Measurements from ENCODE around the gene TNFSF9.

Gene TNFSF9

DNA sequence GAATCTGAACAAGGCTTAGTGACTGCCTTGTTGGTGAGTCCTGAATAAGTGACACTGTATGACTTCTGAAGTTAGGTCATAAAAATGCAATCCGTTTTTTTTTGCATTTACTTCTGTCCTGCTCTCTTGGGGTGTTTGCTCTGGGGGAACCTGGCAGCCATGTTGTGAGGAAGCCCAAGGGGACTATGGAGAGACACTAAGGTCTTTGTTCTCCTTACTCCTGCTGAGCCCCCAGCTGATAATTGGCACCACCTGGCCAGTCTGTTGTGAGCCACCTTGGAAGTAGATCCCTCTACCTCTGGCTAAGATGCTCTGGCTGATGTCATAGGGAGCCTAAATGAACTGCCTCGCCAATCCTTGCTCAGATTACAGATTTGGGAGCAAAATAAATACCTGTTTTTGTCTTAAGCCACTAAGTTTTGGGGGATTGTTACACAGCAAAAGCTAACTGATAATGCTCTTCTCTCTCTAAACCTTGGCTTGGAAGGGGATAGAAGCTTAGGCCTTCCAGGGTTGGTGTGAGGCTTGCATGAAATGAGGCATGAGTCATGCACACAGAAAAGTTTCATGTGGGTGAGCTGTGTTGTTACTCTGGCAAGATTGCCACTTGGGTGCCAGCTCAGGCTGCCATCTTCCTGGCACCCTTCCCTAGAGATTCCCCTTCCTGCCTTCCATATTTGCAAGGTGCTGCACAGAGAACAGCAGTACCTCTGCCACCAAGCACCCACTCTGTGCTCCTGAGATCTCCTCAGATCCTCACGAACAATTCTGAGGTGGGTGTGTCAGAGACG is 38.8 kb upstream of the TNFSF9 start:
- FAIRE-seq: peak; percentile 48
- no peak for TF ChIP-seq POU2F2 (IDR thresholded peaks at IDR 0.05; ENCODE audit: low read depth, low read length)
- no peak for TF ChIP-seq TAF1 (IDR thresholded peaks at IDR 0.05; ENCODE audit: low read depth, low read length)
- TF ChIP-seq POLR2AphosphoS5 (IDR thresholded peaks at IDR 0.05; ENCODE audit: low read depth, low read length): no peak
- no peak for TF ChIP-seq SPI1 (IDR thresholded peaks at IDR 0.05; ENCODE audit: low read depth, low read length)
- no peak for TF ChIP-seq POLR2A (IDR thresholded peaks at IDR 0.05; ENCODE audit: low read depth, low read length)
- TF ChIP-seq PAX5 (IDR thresholded peaks at IDR 0.05; ENCODE audit: insufficient read depth, low read length, severe bottlenecking): no peak

DNA sequence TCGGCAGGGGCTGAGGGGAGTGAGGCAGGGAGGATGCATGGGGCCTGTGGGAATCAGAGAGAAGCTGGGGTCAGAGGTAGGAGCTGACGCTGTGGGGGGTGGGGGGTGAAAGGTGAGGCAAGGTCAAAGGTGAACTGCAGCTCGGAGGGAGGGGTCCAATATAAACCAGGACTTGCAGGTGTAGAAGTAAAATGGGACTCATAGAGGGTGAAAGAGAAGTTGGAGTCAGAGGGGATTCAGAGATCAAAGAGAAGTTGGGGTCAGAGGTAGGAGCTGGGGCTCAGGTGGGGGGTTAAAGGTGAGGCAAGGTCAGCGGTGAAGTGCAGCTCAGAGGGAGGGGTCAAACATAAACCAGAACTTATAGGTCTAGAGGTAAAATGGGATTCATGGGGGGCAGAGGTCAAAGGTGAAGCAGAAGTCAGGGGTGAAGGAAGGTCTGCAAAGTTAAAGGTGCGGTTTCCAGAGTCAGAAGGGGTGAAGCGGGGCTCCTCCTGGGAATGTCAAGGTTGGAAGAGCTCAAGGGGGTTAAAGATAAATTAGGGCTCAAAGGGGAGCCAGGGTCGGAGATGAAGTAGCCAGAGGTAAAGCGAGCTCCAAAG is 36.3 kb upstream of the TNFSF9 start:
- TF ChIP-seq TAF1 (IDR thresholded peaks at IDR 0.05; ENCODE audit: low read depth, low read length): no peak
- no peak for TF ChIP-seq SPI1 (IDR thresholded peaks at IDR 0.05; ENCODE audit: low read depth, low read length)
- TF ChIP-seq PAX5 (IDR thresholded peaks at IDR 0.05; ENCODE audit: insufficient read depth, low read length, severe bottlenecking): no peak
- TF ChIP-seq POU2F2 (IDR thresholded peaks at IDR 0.05; ENCODE audit: low read depth, low read length): no peak
- TF ChIP-seq POLR2AphosphoS5 (IDR thresholded peaks at IDR 0.05; ENCODE audit: low read depth, low read length): no peak
- no peak for TF ChIP-seq POLR2A (IDR thresholded peaks at IDR 0.05; ENCODE audit: low read depth, low read length)
- DNase-seq (ENCODE audit: insufficient read length, low spot score) (no peak), FAIRE-seq (no peak)

More for the DNA sequence above, 38.8 kb upstream of the TNFSF9 start:
- no peak for DNase-seq (ENCODE audit: insufficient read length, low spot score)

DNA sequence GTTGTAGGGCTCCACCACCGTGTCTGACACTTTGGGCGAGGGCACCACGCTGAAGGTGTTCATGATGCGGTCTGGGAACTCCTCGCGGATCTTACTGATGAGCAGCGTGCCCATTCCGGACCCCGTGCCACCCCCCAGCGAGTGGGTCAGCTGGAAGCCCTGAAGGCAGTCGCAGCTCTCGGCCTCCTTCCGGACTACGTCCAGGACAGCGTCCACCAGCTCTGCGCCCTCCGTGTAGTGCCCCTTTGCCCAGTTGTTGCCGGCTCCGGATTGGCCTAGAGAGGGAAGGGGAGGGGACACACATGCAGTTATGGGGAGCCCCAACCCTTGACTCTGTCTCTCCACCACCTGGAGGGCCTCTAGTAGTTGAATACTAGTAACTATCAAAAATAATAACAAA is 34.9 kb upstream of the TNFSF9 start:
- no peak for FAIRE-seq
- no peak for TF ChIP-seq TAF1 (IDR thresholded peaks at IDR 0.05; ENCODE audit: low read depth, low read length)
- DNase-seq (ENCODE audit: insufficient read length, low spot score): no peak

DNA sequence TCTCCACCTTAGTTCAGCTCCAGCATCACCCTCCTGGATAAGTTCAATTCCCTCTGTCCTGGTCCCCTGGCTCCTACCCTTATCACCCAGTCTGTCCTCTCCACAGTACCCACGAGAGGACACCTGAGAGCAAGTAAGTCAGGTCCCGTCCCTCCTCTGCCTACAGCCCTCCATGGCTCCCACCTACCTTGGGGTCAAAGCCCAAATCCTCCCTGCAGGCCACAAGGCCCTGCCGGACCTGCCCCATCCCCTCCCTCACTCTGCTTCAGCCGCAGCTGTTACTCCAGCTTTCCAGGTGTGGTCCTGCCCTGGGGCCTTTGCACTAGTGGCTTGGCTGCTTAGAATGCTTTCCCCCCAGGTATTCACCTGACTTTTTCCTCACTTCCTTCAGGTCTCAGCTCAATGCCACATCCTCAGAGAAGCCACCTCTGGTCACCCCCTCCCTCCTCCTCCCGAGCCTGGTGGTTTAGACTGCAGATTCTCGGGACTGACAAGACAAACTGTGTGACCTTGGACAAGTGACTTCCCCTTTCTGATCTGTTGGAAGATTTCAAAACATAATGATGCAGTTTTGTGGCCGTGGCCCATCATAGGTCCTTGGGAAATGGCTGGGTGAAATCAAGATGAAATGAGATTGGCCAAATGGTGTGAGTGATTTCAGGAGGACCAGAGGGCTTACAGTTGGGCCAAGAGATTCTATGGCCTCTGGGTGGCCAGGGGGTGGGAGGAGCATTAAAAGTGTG is 32.4 kb upstream of the TNFSF9 start:
- no peak for DNase-seq (ENCODE audit: insufficient read length, low spot score)
- TF ChIP-seq PAX5 (IDR thresholded peaks at IDR 0.05; ENCODE audit: insufficient read depth, low read length, severe bottlenecking) (no peak), SPI1 (IDR thresholded peaks at IDR 0.05; ENCODE audit: low read depth, low read length) (peak; percentile 69)
- FAIRE-seq: peak; percentile 55

DNA sequence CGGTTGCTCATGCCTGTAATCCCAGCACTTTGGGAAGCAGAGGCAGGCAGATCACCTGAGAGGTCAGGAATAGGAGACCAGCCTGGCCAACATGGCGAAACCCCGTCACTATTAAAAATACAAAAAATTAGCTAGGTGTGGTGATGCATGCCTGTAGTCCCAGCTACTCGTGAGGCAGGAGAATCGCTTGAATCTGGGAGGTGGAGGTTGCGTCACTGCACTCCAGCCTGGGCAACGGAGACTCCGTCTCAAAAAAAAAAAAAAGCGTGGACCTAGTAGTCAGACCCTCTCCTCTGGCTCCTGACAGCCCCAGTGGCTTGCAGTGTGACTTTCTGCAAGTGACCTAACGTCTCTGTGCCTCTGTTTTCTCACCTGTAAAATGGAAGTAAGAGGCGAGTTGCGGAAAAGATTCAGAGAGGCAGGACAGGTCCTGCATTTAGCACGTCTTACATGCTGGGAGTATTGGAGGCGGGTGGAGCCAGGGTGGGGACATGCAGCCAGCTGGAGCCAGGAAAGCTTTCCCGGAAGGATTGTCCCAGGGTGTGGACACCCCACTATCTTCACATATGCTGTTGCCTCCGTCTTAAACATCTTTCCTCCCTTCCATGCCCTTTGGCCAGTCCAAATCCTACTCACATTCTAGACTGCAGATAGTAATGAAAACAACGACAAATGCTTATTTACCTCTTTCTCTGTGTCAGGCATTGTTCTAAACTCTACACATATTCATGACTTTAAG is 31.6 kb upstream of the TNFSF9 start:
- DNase-seq (ENCODE audit: insufficient read length, low spot score): no peak
- no peak for TF ChIP-seq POLR2AphosphoS5 (IDR thresholded peaks at IDR 0.05; ENCODE audit: low read depth, low read length)
- TF ChIP-seq POU2F2 (IDR thresholded peaks at IDR 0.05; ENCODE audit: low read depth, low read length): no peak
- no peak for TF ChIP-seq POLR2A (IDR thresholded peaks at IDR 0.05; ENCODE audit: low read depth, low read length)
- TF ChIP-seq TAF1 (IDR thresholded peaks at IDR 0.05; ENCODE audit: low read depth, low read length): no peak
- no peak for FAIRE-seq

DNA sequence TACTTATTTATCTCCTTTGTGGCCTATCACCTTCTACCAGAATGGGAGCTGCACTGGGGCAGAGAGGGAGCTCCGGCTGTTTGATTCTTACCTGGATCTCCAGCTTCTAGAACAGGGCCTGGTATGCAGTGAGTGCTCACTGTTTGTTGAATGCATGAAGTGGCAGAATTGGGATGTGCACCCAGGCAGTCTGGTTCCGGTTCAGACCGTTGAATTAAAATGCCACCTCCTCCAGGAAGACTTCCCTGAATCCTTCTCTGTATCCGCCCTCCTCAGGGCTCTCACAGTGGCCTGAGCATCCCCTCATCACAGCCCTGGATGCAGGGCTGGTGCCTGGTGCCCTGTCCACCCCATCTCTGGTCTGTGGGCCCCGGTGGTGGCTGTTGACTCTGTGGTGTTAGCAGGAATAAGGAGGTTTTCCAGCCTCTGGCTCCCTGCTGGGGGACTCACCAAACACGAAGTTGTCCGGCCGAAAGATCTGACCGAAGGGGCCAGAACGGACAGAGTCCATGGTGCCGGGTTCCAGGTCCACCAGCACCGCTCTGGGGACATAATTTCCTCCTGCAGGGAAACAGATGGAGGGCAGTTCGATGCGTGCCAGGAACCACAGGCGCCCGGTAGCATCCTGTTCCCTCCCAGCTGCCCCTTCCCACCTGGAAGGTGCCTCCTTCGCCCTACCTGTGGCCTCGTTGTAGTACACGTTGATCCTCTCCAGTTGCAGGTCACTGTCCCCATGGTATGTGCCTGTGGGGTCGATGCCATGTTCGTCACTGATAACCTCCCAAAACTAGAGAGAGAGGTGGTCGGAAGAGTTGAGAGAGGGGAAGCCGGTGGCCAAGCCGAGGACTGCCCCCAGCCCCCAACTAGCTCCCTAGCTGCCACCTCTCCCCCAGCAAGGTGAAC is 29.7 kb upstream of the TNFSF9 start:
- FAIRE-seq: peak; percentile 43
- no peak for DNase-seq (ENCODE audit: insufficient read length, low spot score)
- TF ChIP-seq POU2F2 (IDR thresholded peaks at IDR 0.05; ENCODE audit: low read depth, low read length) (no peak), POLR2AphosphoS5 (IDR thresholded peaks at IDR 0.05; ENCODE audit: low read depth, low read length) (no peak), SPI1 (IDR thresholded peaks at IDR 0.05; ENCODE audit: low read depth, low read length) (no peak), TAF1 (IDR thresholded peaks at IDR 0.05; ENCODE audit: low read depth, low read length) (no peak), POLR2A (IDR thresholded peaks at IDR 0.05; ENCODE audit: low read depth, low read length) (no peak), PAX5 (IDR thresholded peaks at IDR 0.05; ENCODE audit: insufficient read depth, low read length, severe bottlenecking) (no peak)

DNA sequence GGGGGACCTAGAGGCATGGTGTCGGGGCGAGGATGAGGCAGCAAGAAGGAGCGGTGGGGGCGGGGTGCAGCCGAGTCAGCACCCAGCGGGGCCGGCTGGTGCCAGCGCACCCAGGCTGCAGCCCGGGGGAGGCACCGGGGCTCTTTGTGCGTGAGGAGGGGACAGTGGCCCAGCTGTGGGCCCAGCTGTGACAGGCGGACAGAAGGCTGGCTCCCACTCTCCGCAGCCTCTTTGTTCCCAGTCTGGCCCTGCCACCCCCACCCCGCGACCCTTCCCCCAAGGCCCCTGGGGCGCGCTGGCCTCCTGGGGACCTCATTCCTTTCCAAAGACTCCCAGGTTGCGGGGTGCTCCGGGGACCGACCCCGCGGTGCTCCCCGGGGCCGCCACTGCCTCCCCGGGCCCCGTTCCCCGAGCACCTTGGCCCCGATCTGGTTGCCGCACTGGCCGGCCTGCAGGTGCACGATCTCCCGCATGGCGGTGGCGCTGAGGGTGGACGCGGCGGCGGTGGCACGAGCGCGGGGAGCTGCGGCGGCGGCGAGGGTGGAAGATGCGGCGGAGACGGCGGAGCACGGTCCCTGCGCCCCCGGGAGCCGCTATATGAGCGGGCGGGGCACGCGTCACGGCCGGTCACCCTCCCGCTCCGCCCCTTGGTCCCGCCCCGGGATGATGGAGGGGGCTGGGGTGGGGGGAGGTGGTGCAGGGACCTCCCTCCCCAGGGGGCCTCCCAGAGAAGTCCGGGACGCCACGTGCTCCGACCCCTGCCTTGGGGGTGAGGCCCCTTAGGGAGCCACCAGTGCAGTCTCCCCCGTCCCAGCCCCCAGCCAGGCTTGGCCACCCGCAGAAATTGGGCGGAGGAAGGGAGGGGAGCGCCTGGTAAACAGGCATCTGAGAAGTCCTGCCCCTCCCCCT is 28.8 kb upstream of the TNFSF9 start, which contains the start of gene TUBB4A:
TUBB4A (minus strand) TSS at position 570 of the 909 bp plus-strand sequence; CDS start at position 473, 97 bp downstream.
- peak; percentile 95 for FAIRE-seq
- TF ChIP-seq PAX5 (IDR thresholded peaks at IDR 0.05; ENCODE audit: insufficient read depth, low read length, severe bottlenecking): peak; percentile 86
- TF ChIP-seq TAF1 (IDR thresholded peaks at IDR 0.05; ENCODE audit: low read depth, low read length): no peak
- no peak for TF ChIP-seq POLR2A (IDR thresholded peaks at IDR 0.05; ENCODE audit: low read depth, low read length)
- TF ChIP-seq POU2F2 (IDR thresholded peaks at IDR 0.05; ENCODE audit: low read depth, low read length): no peak
- no peak for TF ChIP-seq SPI1 (IDR thresholded peaks at IDR 0.05; ENCODE audit: low read depth, low read length)
- DNase-seq (ENCODE audit: insufficient read length, low spot score): peak; percentile 79
